MCF 10A (cell line): Measurements from ENCODE around the gene DCHS1. TPM values are rescaled to one million over a fixed set of nuclear protein-coding genes. Genes with fewer than 3 reads are reported as not detected.

ENCODE experiments used
- BruUV-seq: library from RNA; stranded (reverse); fragments of 400-500 nt; replicated peaks from 2 replicates; lab custom pipeline; 2021; lab: Mats Ljungman, UMichigan
- CTCF ChIA-PET: fragments of 300-600 bp; sonication (Branson Sonifier 250); formaldehyde crosslinking; extraction: SDS; loops from one replicate; lab custom pipeline; 2021; ENCODE audit warnings: antibody characterized with exemption, inconsistent platforms; lab: Yijun Ruan, JAX
- POLR2A ChIA-PET: fragments of 300-600, 350-650 bp; sonication (Branson Sonifier 250); formaldehyde crosslinking; extraction: SDS; loops from one replicate; lab custom pipeline; 2020; ENCODE audit warnings: antibody characterized with exemption, inconsistent platforms; lab: Yijun Ruan, JAX
- DNase-seq: peaks from one replicate; pipeline ENCODE4 v3.0.0-alpha.2; 2018; ENCODE audit not compliant: unreplicated experiment
- H3K27ac Mint-ChIP-seq: one replicate; pipeline ENCODE4 v1.8.0; 2022; ENCODE audit warnings: mild to moderate bottlenecking, low read depth, mixed read lengths; ENCODE audit not compliant: unreplicated experiment
- H3K27me3 Mint-ChIP-seq: one replicate; pipeline ENCODE4 v1.8.0; 2022; ENCODE audit warnings: mixed read lengths; ENCODE audit not compliant: insufficient read depth, unreplicated experiment
- H3K36me3 Mint-ChIP-seq: one replicate; pipeline ENCODE4 v1.8.0; 2022; ENCODE audit warnings: mild to moderate bottlenecking, moderate library complexity, mixed read lengths; ENCODE audit not compliant: insufficient read depth, unreplicated experiment
- H3K4me1 Mint-ChIP-seq: one replicate; pipeline ENCODE4 v1.8.0; 2022; ENCODE audit warnings: mixed read lengths; ENCODE audit not compliant: insufficient read depth, unreplicated experiment
- H3K4me3 Mint-ChIP-seq: one replicate; pipeline ENCODE4 v1.8.0; 2022; ENCODE audit warnings: mild to moderate bottlenecking, moderate library complexity, mixed read lengths; ENCODE audit not compliant: unreplicated experiment
- H3K9me3 Mint-ChIP-seq: one replicate; pipeline ENCODE4 v1.8.0; 2022; ENCODE audit warnings: mixed read lengths; ENCODE audit not compliant: unreplicated experiment
- CTCF ChIP-seq: fragments of 200-600 bp; IDR thresholded peaks from one replicate; pipeline ENCODE4 v1.8.0; 2022; ENCODE audit warnings: antibody characterized with exemption, mild to moderate bottlenecking; ENCODE audit not compliant: unreplicated experiment
- intact Hi-C: fragments of 100-400 bp; cut with micrococcal nuclease; formaldehyde crosslinking; loops from 2 replicates; pipeline ENCODE4 v1.14.1; 2022
- total RNA-seq: library from RNA; stranded (reverse); gene quantifications from 2 replicates; pipeline ENCODE4 v1.2.3, GENCODE V29; 2022

The DCHS1 gene
- total RNA-seq, 1 experiment from 2014 or later: 0.19 TPM

- H3K4me1 Mint-ChIP-seq: peaks cover 4% of the 10 kb centered on the region
- CTCF ChIA-PET: interaction anchor here (0.5 kb wide), 1 partner anchor 390 kb away, joined by 3 read pairs; no protein-coding TSS in a partner anchor
- intact Hi-C loops: no loop called here
- no peaks in the 10 kb centered on the region for H3K27me3 Mint-ChIP-seq
- POLR2A ChIA-PET: interaction anchor here (1.1 to 1.2 kb wide), 2 partner anchors 11 to 67 kb away, joined by 3 to 4 read pairs; partner anchors contain the start of gene MRPL17
- no TSS peak for BruUV-seq
- H3K27ac Mint-ChIP-seq: no peak overlapping the region
- TF ChIP-seq CTCF: no peak
- H3K9me3 Mint-ChIP-seq: no peaks in the 10 kb centered on the region
- H3K36me3 Mint-ChIP-seq: peaks cover 17% of the 10 kb centered on the region
- no peak for DNase-seq
- no peak overlapping the region for H3K4me3 Mint-ChIP-seq
Observed at GRCh38 chr11:6615882-6616585, 39.6 kb downstream of the DCHS1 start.

- no peak overlapping the region for H3K27ac Mint-ChIP-seq
- intact Hi-C loops: no loop called here
- H3K9me3 Mint-ChIP-seq: no peaks in the 10 kb centered on the region
- ChIA-PET POLR2A (interaction anchor here (1.5 kb wide), 1 partner anchor 12 kb away, joined by 5 read pairs; the partner anchor contains the start of genes ILK and RRP8), CTCF (no interaction called here)
- peaks cover 27% of the 10 kb centered on the region for H3K36me3 Mint-ChIP-seq
- BruUV-seq: no TSS peak
- H3K4me1 Mint-ChIP-seq: peaks cover 5% of the 10 kb centered on the region
- TF ChIP-seq CTCF: no peak
- no peak overlapping the region for H3K4me3 Mint-ChIP-seq
- DNase-seq: no peak
- no peaks in the 10 kb centered on the region for H3K27me3 Mint-ChIP-seq
Observed at GRCh38 chr11:6615046-6615445, 40.6 kb downstream of the DCHS1 start.

GRCh38 chr11:6614446-6614845 is 41.2 kb downstream of the DCHS1 start:
- Mint-ChIP-seq H3K27ac (no peak overlapping the region), H3K4me1 (peaks cover 5% of the 10 kb centered on the region), H3K4me3 (no peak overlapping the region), H3K27me3 (no peaks in the 10 kb centered on the region), H3K9me3 (no peaks in the 10 kb centered on the region), H3K36me3 (peaks cover 33% of the 10 kb centered on the region)
- POLR2A ChIA-PET: interaction anchor here (1.5 kb wide), 1 partner anchor 11 kb away, joined by 5 read pairs; the partner anchor contains the start of genes ILK and RRP8
- no peak for TF ChIP-seq CTCF
- no peak for DNase-seq
- BruUV-seq: no TSS peak
- CTCF ChIA-PET: no interaction called here
- intact Hi-C loops: no loop called here

GRCh38 chr11:6613496-6613895 is 42.1 kb downstream of the DCHS1 start:
- intact Hi-C loops: no loop called here
- ChIA-PET POLR2A (interaction anchor here (0.6 to 3.6 kb wide), 6 partner anchors 10 to 231 kb away, joined by 3 to 55 read pairs (median 15); partner anchors contain the start of genes ARFIP2, ILK, MRPL17 and RRP8), CTCF (interaction anchor here (0.6 to 2.7 kb wide), 9 partner anchors 8 to 220 kb away, joined by 3 to 16 read pairs (median 5); partner anchors contain the start of genes ILK, MRPL17 and RRP8)
- DNase-seq: no peak
- peaks cover 42% of the 10 kb centered on the region for H3K36me3 Mint-ChIP-seq
- H3K27me3 Mint-ChIP-seq: no peaks in the 10 kb centered on the region
- BruUV-seq: no TSS peak
- peaks cover 5% of the 10 kb centered on the region for H3K4me1 Mint-ChIP-seq
- H3K4me3 Mint-ChIP-seq: no peak overlapping the region
- no peaks in the 10 kb centered on the region for H3K9me3 Mint-ChIP-seq
- no peak overlapping the region for H3K27ac Mint-ChIP-seq
- no peak for TF ChIP-seq CTCF
